Esophagus squamous epithelium (tissue), 4 donors: ENCODE measurements around the gene RAB22A.

Source experiments
- CTCF ChIP-seq, 6 experiments: fragments of 450-650 bp in 4 of 6; fragments of 200-600 bp in 2 of 6; sonication (generic) in 2 of 6; IDR thresholded peaks; one replicate each; pipeline ENCODE4 v1.5.1; 2016 to 2019; ENCODE audit warnings: antibody characterized with exemption in 6 of 6, mild to moderate bottlenecking in 4 of 6, moderate library complexity in 4 of 6
- POLR2A ChIP-seq, 4 donors: fragments of 450-650 bp; IDR thresholded peaks; one replicate each; pipeline ENCODE4 v1.6.1; 2017; ENCODE audit warnings: antibody characterized with exemption in 4 of 4, mild to moderate bottlenecking in 4 of 4, moderate library complexity in 3 of 4

- TF ChIP-seq CTCF (IDR thresholded peaks at IDR 0.05) (no peak), POLR2A (IDR thresholded peaks at IDR 0.05) (no peak)
Observed at GRCh38 chr20:58390659-58391035, 81.1 kb downstream of the RAB22A start.
